Measurements from ENCODE around the gene LCN1. TPM values are rescaled to one million over a fixed set of nuclear protein-coding genes. Genes with fewer than 3 reads are reported as not detected.

LCN1 gene
- polyA plus RNA-seq, 3 donors, result not detected

- Histone ChIP-seq H3K27me3 (ENCODE audit: control insufficient read depth in 2 of 2, insufficient read depth in 2 of 2, low read length in 2 of 2) (peaks cover 0 to 17% of the 10 kb centered on the region in 2 donors), H3K4me2 (replicated peaks; ENCODE audit: extremely low read depth, low read length, poor library complexity, severe bottlenecking) (peak overlapping the region; percentile 93), H4K20me1 (ENCODE audit: insufficient read depth, low read length) (peaks cover 5% of the 10 kb centered on the region), H3K79me2 (ENCODE audit: insufficient read depth, low read length) (peaks cover 4% of the 10 kb centered on the region), H3K36me3 (replicated peaks in 1 of 2; ENCODE audit: control insufficient read depth in 1 of 2, insufficient read depth in 2 of 2, low read length in 2 of 2) (peaks cover 9 to 21% of the 10 kb centered on the region in 2 donors), H3K9ac (ENCODE audit: insufficient read depth, low read length, poor library complexity, severe bottlenecking) (peak overlapping the region; percentile 69), H3K9me3 (replicated peaks in 1 of 2; ENCODE audit: control insufficient read depth in 1 of 2, insufficient read depth in 1 of 2, low read length in 2 of 2) (no peaks in the 10 kb centered on the region), H3K27ac (ENCODE audit: low read depth in 1 of 2, low read length in 2 of 2) (no peak overlapping the region), H3K4me3 (replicated peaks in 1 of 3; ENCODE audit: low read depth in 2 of 3, low read length in 3 of 3) (peak overlapping the region; percentile 60 to 87 (median 62)), H3K4me1 (ENCODE audit: control insufficient read depth in 1 of 2, insufficient read depth in 2 of 2, low read length in 2 of 2) (peaks cover 11% of the 10 kb centered on the region in 2 donors), H2AFZ (ENCODE audit: insufficient read depth, low read depth, low read length, poor library complexity, severe bottlenecking) (peak overlapping the region; percentile 87)
- WGBS (ENCODE audit: insufficient coverage), result under 1% methylated on average over 76 of the region's 76 CpGs
- no peak overlapping the region for H3K27ac Mint-ChIP-seq
- no peaks in the 10 kb centered on the region for H3K9me3 Mint-ChIP-seq
- TF ChIP-seq, protein P1, sequence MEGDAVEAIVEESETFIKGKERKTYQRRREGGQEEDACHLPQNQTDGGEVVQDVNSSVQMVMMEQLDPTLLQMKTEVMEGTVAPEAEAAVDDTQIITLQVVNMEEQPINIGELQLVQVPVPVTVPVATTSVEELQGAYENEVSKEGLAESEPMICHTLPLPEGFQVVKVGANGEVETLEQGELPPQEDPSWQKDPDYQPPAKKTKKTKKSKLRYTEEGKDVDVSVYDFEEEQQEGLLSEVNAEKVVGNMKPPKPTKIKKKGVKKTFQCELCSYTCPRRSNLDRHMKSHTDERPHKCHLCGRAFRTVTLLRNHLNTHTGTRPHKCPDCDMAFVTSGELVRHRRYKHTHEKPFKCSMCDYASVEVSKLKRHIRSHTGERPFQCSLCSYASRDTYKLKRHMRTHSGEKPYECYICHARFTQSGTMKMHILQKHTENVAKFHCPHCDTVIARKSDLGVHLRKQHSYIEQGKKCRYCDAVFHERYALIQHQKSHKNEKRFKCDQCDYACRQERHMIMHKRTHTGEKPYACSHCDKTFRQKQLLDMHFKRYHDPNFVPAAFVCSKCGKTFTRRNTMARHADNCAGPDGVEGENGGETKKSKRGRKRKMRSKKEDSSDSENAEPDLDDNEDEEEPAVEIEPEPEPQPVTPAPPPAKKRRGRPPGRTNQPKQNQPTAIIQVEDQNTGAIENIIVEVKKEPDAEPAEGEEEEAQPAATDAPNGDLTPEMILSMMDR (IDR thresholded peaks at IDR 0.05), result no peak
- peaks cover 19 to 34% (median 20%) of the 10 kb centered on the region in 3 donors for H3K27me3 Mint-ChIP-seq (ENCODE audit: low read depth in 3 of 3)
- H3K4me3 Mint-ChIP-seq, result peak overlapping the region; percentile 75 to 83
- peaks cover 12% of the 10 kb centered on the region for H3K4me1 Mint-ChIP-seq
- DNase-seq, result no peak
- intact Hi-C loops (cut with micrococcal nuclease), result no loop called here
- H3K36me3 Mint-ChIP-seq, result peaks cover 16 to 18% of the 10 kb centered on the region in 2 donors
These were observed 40.9 kb upstream of the LCN1 start for GRCh38 chr9:135480071-135480939.

- Histone ChIP-seq H3K79me2 (ENCODE audit: insufficient read depth, low read length) (peaks cover 4% of the 10 kb centered on the region), H3K4me1 (ENCODE audit: control insufficient read depth in 1 of 2, insufficient read depth in 2 of 2, low read length in 2 of 2) (peaks cover 11% of the 10 kb centered on the region in 2 donors), H3K36me3 (replicated peaks in 1 of 2; ENCODE audit: control insufficient read depth in 1 of 2, insufficient read depth in 2 of 2, low read length in 2 of 2) (peaks cover 15 to 27% of the 10 kb centered on the region in 2 donors), H3K27me3 (ENCODE audit: control insufficient read depth in 2 of 2, insufficient read depth in 2 of 2, low read length in 2 of 2) (peaks cover 0 to 17% of the 10 kb centered on the region in 2 donors), H3K9ac (ENCODE audit: insufficient read depth, low read length, poor library complexity, severe bottlenecking) (peak overlapping the region; percentile 69), H3K9me3 (replicated peaks in 1 of 2; ENCODE audit: control insufficient read depth in 1 of 2, insufficient read depth in 1 of 2, low read length in 2 of 2) (no peaks in the 10 kb centered on the region), H4K20me1 (ENCODE audit: insufficient read depth, low read length) (peaks cover 5% of the 10 kb centered on the region), H3K27ac (ENCODE audit: low read depth in 1 of 2, low read length in 2 of 2) (no peak overlapping the region), H2AFZ (ENCODE audit: insufficient read depth, low read depth, low read length, poor library complexity, severe bottlenecking) (peak overlapping the region; percentile 87), H3K4me2 (replicated peaks; ENCODE audit: extremely low read depth, low read length, poor library complexity, severe bottlenecking) (peak overlapping the region; percentile 93), H3K4me3 (replicated peaks in 1 of 3; ENCODE audit: low read depth in 2 of 3, low read length in 3 of 3) (peak overlapping the region in 2 of 3 experiments; percentile 62 to 87)
- Mint-ChIP-seq H3K4me3 (peak overlapping the region; percentile 75 to 83), H3K9me3 (no peaks in the 10 kb centered on the region), H3K27me3 (ENCODE audit: low read depth in 3 of 3) (peaks cover 20 to 34% (median 21%) of the 10 kb centered on the region in 3 donors), H3K36me3 (peaks cover 22% of the 10 kb centered on the region in 2 donors), H3K4me1 (peaks cover 12% of the 10 kb centered on the region), H3K27ac (no peak overlapping the region)
- DNase-seq, result no peak
- TF ChIP-seq, protein P1 (IDR thresholded peaks at IDR 0.05), result no peak
- intact Hi-C loops (cut with micrococcal nuclease), result no loop called here
- 37% methylated on average over 9 of the region's 11 CpGs for WGBS (ENCODE audit: insufficient coverage)
These were observed 40.3 kb upstream of the LCN1 start for GRCh38 chr9:135480940-135481310.

All from CD14-positive monocyte (primary cell).